Neuron (in vitro differentiated cells): ENCODE results near the gene NEK3.
"Not testable (repeated sequence)": the region's sequence is repeated elsewhere in the genome, so short reads cannot be mapped to it uniquely, and the experiment has no call there.

Source experiments
- H2AFZ ChIP-seq: one replicate; pipeline ENCODE4 v1.6.1; 2013; ENCODE audit warnings: low read depth, mild to moderate bottlenecking, inconsistent platforms, low read length, moderate library complexity
- H3K27me3 ChIP-seq: one replicate; pipeline ENCODE4 v1.6.1; 2013; ENCODE audit warnings: low read length; ENCODE audit not compliant: insufficient read depth
- H3K36me3 ChIP-seq: one replicate; pipeline ENCODE4 v1.6.1; 2013; ENCODE audit warnings: low read length; ENCODE audit not compliant: insufficient read depth
- H3K4me1 ChIP-seq: one replicate; pipeline ENCODE4 v1.6.1; 2013; ENCODE audit warnings: low read length; ENCODE audit not compliant: insufficient read depth
- H3K4me3 ChIP-seq: 2 replicates; pipeline ENCODE4 v1.5.1; 2013; ENCODE audit warnings: mild to moderate bottlenecking, low read length, moderate library complexity
- H3K9me3 ChIP-seq: one replicate; pipeline ENCODE4 v1.6.1; 2013; ENCODE audit warnings: low read length

The NEK3 gene

DNA sequence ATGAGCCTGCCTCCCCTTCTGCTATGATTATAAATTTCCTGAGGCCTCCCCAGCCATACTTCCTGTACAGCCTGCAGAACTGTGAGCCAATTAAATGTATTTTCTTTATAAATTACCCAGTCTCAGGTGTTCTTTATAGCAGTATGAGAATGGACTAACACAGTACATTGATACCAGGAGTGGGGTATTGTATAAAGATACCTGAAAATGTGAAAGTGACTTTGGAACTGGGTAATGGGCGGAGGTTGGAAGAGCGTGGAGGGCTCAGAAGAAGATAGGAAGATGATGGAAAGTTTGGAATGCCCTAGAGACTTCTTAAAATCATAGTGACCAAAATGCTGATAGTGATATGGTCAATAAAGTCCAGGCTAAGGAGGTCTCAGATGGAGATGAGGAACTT, 63.3 kb downstream of the NEK3 start:
- Histone ChIP-seq H3K27me3 (no peaks in the 10 kb centered on the region), H2AFZ (no peak overlapping the region), H3K36me3 (no peaks in the 10 kb centered on the region), H3K4me1 (no peaks in the 10 kb centered on the region), H3K4me3 (no peak overlapping the region), H3K9me3 (peaks cover 2% of the 10 kb centered on the region)

DNA sequence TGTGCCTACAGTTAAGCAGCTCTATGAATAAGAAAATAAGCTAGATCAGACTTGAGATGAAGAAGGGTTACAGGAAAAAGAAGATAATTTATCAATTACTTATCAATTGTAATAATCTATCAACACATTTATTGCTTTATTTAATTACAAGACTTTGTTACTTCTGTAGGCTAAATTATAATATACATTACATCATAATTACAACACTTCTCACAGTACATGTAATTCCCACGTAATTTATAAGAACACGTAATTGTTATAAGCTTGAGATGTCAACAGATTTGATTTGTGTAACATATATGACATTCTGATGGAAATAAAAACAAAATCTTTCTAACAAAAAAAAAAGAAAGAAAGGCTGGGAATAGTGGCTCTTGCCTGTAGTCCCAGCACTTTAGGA, 67.3 kb downstream of the NEK3 start:
- no peaks in the 10 kb centered on the region for H3K27me3 ChIP-seq
- no peaks in the 10 kb centered on the region for H3K4me1 ChIP-seq
- H2AFZ ChIP-seq = no peak overlapping the region
- no peak overlapping the region for H3K4me3 ChIP-seq
- H3K9me3 ChIP-seq = peaks cover 2% of the 10 kb centered on the region
- no peaks in the 10 kb centered on the region for H3K36me3 ChIP-seq

DNA sequence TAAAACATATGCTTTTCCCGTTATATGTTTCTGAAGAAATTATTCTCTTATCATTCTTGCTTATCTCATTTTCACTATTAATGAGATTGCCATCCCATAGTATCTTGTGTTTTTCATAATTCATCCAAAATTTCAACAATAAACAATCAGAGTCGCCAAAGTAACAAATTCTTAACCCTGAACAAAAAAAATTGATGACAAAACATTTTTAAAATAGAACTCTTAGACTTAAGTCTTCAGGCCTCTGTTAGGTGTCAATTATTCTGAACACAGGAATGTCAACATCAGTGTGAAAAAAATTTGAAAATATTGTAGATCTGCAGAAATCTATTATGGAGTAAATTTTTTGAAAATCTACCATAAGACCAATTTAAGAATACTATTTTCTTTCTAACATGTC, 67.9 kb downstream of the NEK3 start:
- Histone ChIP-seq H3K4me1 (no peaks in the 10 kb centered on the region), H3K4me3 (no peak overlapping the region), H3K9me3 (no peaks in the 10 kb centered on the region), H3K27me3 (no peaks in the 10 kb centered on the region), H3K36me3 (no peaks in the 10 kb centered on the region), H2AFZ (no peak overlapping the region)

DNA sequence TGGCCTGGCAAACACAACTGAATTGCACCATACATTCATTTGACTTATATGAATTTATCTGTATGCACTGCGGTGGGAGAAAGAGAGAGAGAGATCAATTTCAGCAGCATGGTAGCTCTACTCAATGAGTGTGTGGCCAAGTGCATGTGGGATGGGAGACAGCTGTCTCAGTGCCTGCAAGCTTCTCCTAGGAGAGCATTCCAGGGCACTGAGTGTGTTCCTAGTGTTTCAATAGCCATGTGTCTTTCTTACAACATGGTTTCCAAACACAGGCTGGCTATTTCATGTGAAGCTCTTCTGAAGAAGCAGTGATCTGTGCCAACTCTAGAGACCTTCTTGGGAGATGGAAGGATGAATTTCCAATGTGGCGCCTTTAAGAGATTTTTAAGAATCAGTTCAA, 74.0 kb downstream of the NEK3 start:
- no peaks in the 10 kb centered on the region for H3K36me3 ChIP-seq
- no peak overlapping the region for H2AFZ ChIP-seq
- H3K4me1 ChIP-seq = no peaks in the 10 kb centered on the region
- no peaks in the 10 kb centered on the region for H3K9me3 ChIP-seq
- no peaks in the 10 kb centered on the region for H3K27me3 ChIP-seq
- H3K4me3 ChIP-seq = no peak overlapping the region

DNA sequence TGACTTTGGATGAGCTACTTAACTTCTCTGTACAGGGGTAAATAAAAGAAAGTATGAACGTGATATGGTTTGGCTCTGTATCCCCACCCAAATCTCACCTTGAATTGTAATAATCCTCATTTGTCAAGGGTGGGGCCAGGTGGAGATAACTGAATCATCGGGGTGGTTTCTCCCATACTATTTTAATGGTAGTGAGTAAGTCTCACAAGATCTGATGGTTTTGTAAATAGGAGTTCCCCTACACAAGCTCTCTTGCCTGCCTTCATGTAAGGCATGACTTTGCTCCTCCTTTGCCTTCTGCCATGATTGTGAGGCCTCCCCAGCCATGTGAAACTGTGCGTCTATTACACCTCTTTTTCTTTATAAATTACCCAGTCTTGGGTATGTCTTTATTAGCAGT, 74.4 kb downstream of the NEK3 start:
- H2AFZ ChIP-seq, H3K4me1 ChIP-seq, H3K4me3 ChIP-seq, H3K36me3 ChIP-seq, H3K27me3 ChIP-seq, H3K9me3 ChIP-seq: not testable (repeated sequence)
